Osteocyte (in vitro differentiated cells): ENCODE measurements around the gene TELO2. TPM values are rescaled to one million over a fixed set of nuclear protein-coding genes. Genes with fewer than 3 reads are reported as not detected.

ENCODE experiments used
- DNase-seq: peaks from one replicate; pipeline ENCODE4 v3.0.0; 2021; ENCODE audit warnings: mixed read lengths; ENCODE audit not compliant: unreplicated experiment; ENCODE audit errors: extremely low spot score
- H3K27ac Mint-ChIP-seq: one replicate; pipeline ENCODE4 v1.8.0; 2021; ENCODE audit warnings: mild to moderate bottlenecking, mixed read lengths; ENCODE audit not compliant: unreplicated experiment
- H3K27me3 Mint-ChIP-seq: one replicate; pipeline ENCODE4 v1.8.0; 2021; ENCODE audit warnings: mixed read lengths; ENCODE audit not compliant: unreplicated experiment
- H3K36me3 Mint-ChIP-seq: one replicate; pipeline ENCODE4 v1.8.0; 2021; ENCODE audit warnings: mixed read lengths; ENCODE audit not compliant: unreplicated experiment
- H3K4me1 Mint-ChIP-seq: one replicate; pipeline ENCODE4 v1.8.0; 2021; ENCODE audit warnings: mixed read lengths; ENCODE audit not compliant: unreplicated experiment
- H3K4me3 Mint-ChIP-seq: one replicate; pipeline ENCODE4 v1.8.0; 2021; ENCODE audit warnings: mild to moderate bottlenecking, moderate library complexity, mixed read lengths; ENCODE audit not compliant: unreplicated experiment
- H3K9me3 Mint-ChIP-seq: one replicate; pipeline ENCODE4 v1.8.0; 2021; ENCODE audit warnings: mixed read lengths; ENCODE audit not compliant: unreplicated experiment
- CTCF ChIP-seq: fragments of 200-600 bp; sonication (generic); IDR thresholded peaks from 2 replicates; pipeline ENCODE4 v1.5.0; 2021; ENCODE audit warnings: antibody characterized with exemption, mild to moderate bottlenecking, moderate library complexity
- long read RNA-seq: library from polyadenylated mRNA; unstranded; transcript quantifications from one replicate; pipeline ENCODE4 v2.0.0, GENCODE V29; 2021
- total RNA-seq: library from RNA; stranded (reverse); gene quantifications from 2 replicates; pipeline ENCODE4 v1.2.1, GENCODE V29; 2021

TELO2 gene
- total RNA-seq, result 35.7 and 37.8 TPM in 2 replicates
- long read RNA-seq, transcript TELO2-201 (21 exons, 3,314 nt), result major isoform, 15 of 22 reads
- long read RNA-seq, partial matches to known transcripts, result 5 of 22 reads
- long read RNA-seq, other reads (novel, unspliced or antisense), result 2 of 22 reads

- H3K4me1 Mint-ChIP-seq, result peaks cover 17% of the 10 kb centered on the region
- peak within 1 kb of the TSS; percentile 83 for H3K4me3 Mint-ChIP-seq
- no peak for TF ChIP-seq CTCF
- no peaks in the 10 kb centered on the region for H3K27me3 Mint-ChIP-seq
- no peaks in the 10 kb centered on the region for H3K9me3 Mint-ChIP-seq
- DNase-seq, result peak; percentile 95
- peaks cover 2% of the 10 kb centered on the region for H3K36me3 Mint-ChIP-seq
- H3K27ac Mint-ChIP-seq, result peak within 1 kb of the TSS; percentile 88
These were observed at the start of gene TELO2 for GRCh38 chr16:1492923-1493745. Gene TELO2 (plus strand): TSS chr16:1493360. CDS start chr16:1494282, 922 bp downstream.

- H3K4me1 Mint-ChIP-seq, result no peaks in the 10 kb centered on the region
- DNase-seq, result no peak
- H3K4me3 Mint-ChIP-seq, result no peak overlapping the region
- H3K27ac Mint-ChIP-seq, result no peak overlapping the region
- no peaks in the 10 kb centered on the region for H3K27me3 Mint-ChIP-seq
- no peak for TF ChIP-seq CTCF
- peaks cover 2% of the 10 kb centered on the region for H3K36me3 Mint-ChIP-seq
- no peaks in the 10 kb centered on the region for H3K9me3 Mint-ChIP-seq
These were observed 49.7 kb upstream of the TELO2 start for GRCh38 chr16:1443403-1443973.

GRCh38 chr16:1443980-1444729 lies 49.0 kb upstream of the TELO2 start, which contains the start of gene CCDC154:
Gene CCDC154 (minus strand): TSS chr16:1444556. CDS start chr16:1444322, 234 bp downstream.
- Mint-ChIP-seq H3K27me3 (no peaks in the 10 kb centered on the region), H3K4me1 (no peaks in the 10 kb centered on the region), H3K4me3 (no peak within 1 kb of the TSS), H3K27ac (no peak within 1 kb of the TSS), H3K9me3 (no peaks in the 10 kb centered on the region), H3K36me3 (peaks cover 2% of the 10 kb centered on the region)
- no peak for DNase-seq
- no peak for TF ChIP-seq CTCF

- no peak overlapping the region for H3K4me3 Mint-ChIP-seq
- H3K27ac Mint-ChIP-seq, result no peak overlapping the region
- DNase-seq, result no peak
- peaks cover 2% of the 10 kb centered on the region for H3K36me3 Mint-ChIP-seq
- no peak for TF ChIP-seq CTCF
- no peaks in the 10 kb centered on the region for H3K9me3 Mint-ChIP-seq
- no peaks in the 10 kb centered on the region for H3K4me1 Mint-ChIP-seq
- H3K27me3 Mint-ChIP-seq, result no peaks in the 10 kb centered on the region
These were observed 48.2 kb upstream of the TELO2 start for GRCh38 chr16:1444730-1445517.
